OCI-LY1 (cell line): ENCODE data around the gene COPB1.

Experiments
- H2AFZ ChIP-seq: fragments of 200-600 bp; sonication (generic), shearing (Covaris generic); 2 replicates; pipeline ENCODE4 v1.6.0; 2014; ENCODE audit warnings: antibody characterized with exemption, mild to moderate bottlenecking, low read length
- H3F3A ChIP-seq: fragments of 200-600 bp; sonication (generic), shearing (Covaris generic); 2 replicates; pipeline ENCODE4 v1.6.0; 2014; ENCODE audit warnings: mild to moderate bottlenecking, antibody characterized with exemption, low read length, moderate library complexity; ENCODE audit not compliant: insufficient read depth
- H3K27ac ChIP-seq: fragments of 200-600 bp; sonication (generic); 2 replicates; pipeline ENCODE4 v1.5.1; 2014; ENCODE audit warnings: low read length, mixed run types, mild to moderate bottlenecking, low read depth; ENCODE audit not compliant: poor library complexity, severe bottlenecking
- H3K27me3 ChIP-seq: fragments of 200-600 bp; sonication (generic); 2 replicates; pipeline ENCODE4 v1.6.0; 2014; ENCODE audit warnings: antibody characterized with exemption, mild to moderate bottlenecking, low read length, moderate library complexity; ENCODE audit not compliant: insufficient read depth
- H3K36me3 ChIP-seq: fragments of 200-600 bp; sonication (generic); 2 replicates; pipeline ENCODE4 v1.6.1; 2014; ENCODE audit warnings: mild to moderate bottlenecking, antibody characterized with exemption, low read length, moderate library complexity, mixed read lengths; ENCODE audit not compliant: insufficient read depth
- H3K4me1 ChIP-seq: fragments of 200-600 bp; sonication (generic); 2 replicates; pipeline ENCODE4 v1.5.1; 2014; ENCODE audit warnings: mild to moderate bottlenecking, low read length, moderate library complexity; ENCODE audit not compliant: insufficient read depth, severe bottlenecking
- H3K4me2 ChIP-seq: fragments of 200-600 bp; sonication (generic), shearing (Covaris generic); 2 replicates; pipeline ENCODE4 v1.6.1; 2014; ENCODE audit warnings: low read length
- H3K4me3 ChIP-seq: fragments of 200-600 bp; sonication (generic); 2 replicates; pipeline ENCODE4 v1.5.1; 2014; ENCODE audit warnings: low read length, low read depth, mild to moderate bottlenecking, mixed read lengths; ENCODE audit not compliant: poor library complexity, severe bottlenecking
- H3K79me2 ChIP-seq: fragments of 200-600 bp; shearing (Covaris generic); 2 replicates; pipeline ENCODE4 v1.6.1; 2016; ENCODE audit warnings: mixed run types, low read length, mixed read lengths; ENCODE audit not compliant: insufficient read depth
- H3K9ac ChIP-seq: fragments of 200-600 bp; sonication (generic), shearing (Covaris generic); 2 replicates; pipeline ENCODE4 v1.6.1; 2014; ENCODE audit warnings: mild to moderate bottlenecking, low read length, mixed read lengths
- H3K9me2 ChIP-seq: fragments of 200-600 bp; sonication (generic), shearing (Covaris generic); 2 replicates; pipeline ENCODE4 v1.6.1; 2014; ENCODE audit warnings: low read depth, mild to moderate bottlenecking, low read length, mixed read lengths
- H3K9me3 ChIP-seq: fragments of 200-600 bp; shearing (Covaris generic); 2 replicates; pipeline ENCODE4 v1.6.1; 2014; ENCODE audit warnings: low read length, mixed read lengths
- H4K20me1 ChIP-seq: fragments of 200-600 bp; sonication (generic), shearing (Covaris generic); 2 replicates; pipeline ENCODE4 v1.6.0; 2016; ENCODE audit warnings: mild to moderate bottlenecking, low read length; ENCODE audit not compliant: insufficient read depth
- EZH2 ChIP-seq: fragments of 200-600 bp; sonication (generic), shearing (Covaris generic); IDR thresholded peaks from 2 replicates; pipeline ENCODE4 v1.8.0; 2017; ENCODE audit warnings: borderline replicate concordance, mixed run types, mild to moderate bottlenecking, antibody characterized with exemption, low read length, moderate library complexity, mixed read lengths
- TF ChIP-seq, protein P1 (sequence below): fragments of 200-600 bp; sonication (generic), shearing (Covaris generic); IDR thresholded peaks from 2 replicates; pipeline ENCODE4 v1.5.1; 2017; ENCODE audit warnings: mild to moderate bottlenecking, antibody characterized with exemption, low read length, moderate library complexity, mixed read lengths

Gene COPB1

DNA sequence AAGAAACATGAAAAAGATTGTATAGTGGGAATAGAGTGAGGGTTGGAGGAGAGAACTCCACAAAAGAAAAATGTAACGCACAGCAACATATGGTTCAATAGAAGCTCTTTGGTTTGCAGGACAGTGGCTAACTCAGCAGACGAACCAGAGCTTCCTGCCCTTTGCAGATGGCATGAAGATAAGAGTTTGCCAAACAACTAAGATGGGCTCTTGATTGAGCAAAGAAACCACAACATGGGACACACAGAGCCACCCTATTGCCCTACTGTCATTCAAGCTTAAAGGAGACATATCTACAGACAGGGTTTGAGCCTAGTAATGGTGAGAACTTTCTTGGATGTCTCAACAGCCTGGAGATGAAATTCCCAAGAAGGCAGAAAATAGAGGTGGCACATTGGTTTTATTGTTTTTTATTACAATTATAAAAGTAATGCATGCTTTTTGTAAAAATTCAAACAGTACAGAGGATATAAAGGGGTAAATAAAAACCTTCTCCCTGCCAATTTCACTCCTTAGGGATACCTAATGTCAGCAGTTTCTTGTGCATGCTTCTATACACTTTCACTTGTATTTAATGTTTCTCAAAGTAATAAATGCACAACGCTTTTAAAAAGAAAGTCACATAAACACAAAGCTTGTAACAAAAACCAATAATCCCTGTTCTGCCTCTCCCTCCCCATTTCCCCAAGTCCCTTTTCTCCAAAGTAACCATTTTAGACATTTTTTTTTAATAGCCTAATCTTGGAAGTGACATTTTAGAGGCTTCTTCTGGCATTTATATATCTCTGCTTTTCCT lies 63.7 kb downstream of the COPB1 start:
- Histone ChIP-seq H3F3A (no peaks in the 10 kb centered on the region), H4K20me1 (no peaks in the 10 kb centered on the region), H3K9me2 (no peaks in the 10 kb centered on the region), H3K36me3 (no peaks in the 10 kb centered on the region), H3K9me3 (no peaks in the 10 kb centered on the region), H3K9ac (no peak overlapping the region), H3K27me3 (0 out of 2 replicates have a peak, but pooled peaks cover 3% of the 10 kb centered on the region), H3K4me2 (no peak overlapping the region), H3K27ac (no peak overlapping the region), H3K4me1 (no peaks in the 10 kb centered on the region), H2AFZ (no peak overlapping the region), H3K79me2 (no peaks in the 10 kb centered on the region), H3K4me3 (no peak overlapping the region)
- TF ChIP-seq, protein P1, sequence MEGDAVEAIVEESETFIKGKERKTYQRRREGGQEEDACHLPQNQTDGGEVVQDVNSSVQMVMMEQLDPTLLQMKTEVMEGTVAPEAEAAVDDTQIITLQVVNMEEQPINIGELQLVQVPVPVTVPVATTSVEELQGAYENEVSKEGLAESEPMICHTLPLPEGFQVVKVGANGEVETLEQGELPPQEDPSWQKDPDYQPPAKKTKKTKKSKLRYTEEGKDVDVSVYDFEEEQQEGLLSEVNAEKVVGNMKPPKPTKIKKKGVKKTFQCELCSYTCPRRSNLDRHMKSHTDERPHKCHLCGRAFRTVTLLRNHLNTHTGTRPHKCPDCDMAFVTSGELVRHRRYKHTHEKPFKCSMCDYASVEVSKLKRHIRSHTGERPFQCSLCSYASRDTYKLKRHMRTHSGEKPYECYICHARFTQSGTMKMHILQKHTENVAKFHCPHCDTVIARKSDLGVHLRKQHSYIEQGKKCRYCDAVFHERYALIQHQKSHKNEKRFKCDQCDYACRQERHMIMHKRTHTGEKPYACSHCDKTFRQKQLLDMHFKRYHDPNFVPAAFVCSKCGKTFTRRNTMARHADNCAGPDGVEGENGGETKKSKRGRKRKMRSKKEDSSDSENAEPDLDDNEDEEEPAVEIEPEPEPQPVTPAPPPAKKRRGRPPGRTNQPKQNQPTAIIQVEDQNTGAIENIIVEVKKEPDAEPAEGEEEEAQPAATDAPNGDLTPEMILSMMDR, result no peak
- TF ChIP-seq EZH2, result no peak

DNA sequence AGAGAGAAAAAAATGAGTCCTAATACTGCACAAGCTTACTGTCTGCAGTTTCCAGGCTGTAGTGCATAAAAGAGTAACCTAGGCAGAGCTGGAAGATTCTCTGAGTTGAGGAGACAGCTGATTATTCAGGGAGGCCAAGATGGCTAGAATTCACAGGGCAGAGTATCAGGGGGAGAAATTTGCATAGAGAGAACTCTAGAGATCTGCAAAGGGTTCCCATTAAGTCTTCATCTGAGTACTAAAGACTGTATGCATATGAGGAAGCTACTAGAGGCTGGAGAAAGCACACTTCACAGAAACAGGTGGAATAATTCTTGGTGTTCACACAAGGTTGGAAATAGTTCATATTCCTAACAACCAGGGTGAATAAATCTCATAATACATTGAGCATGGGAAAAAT lies 74.0 kb downstream of the COPB1 start:
- Histone ChIP-seq H3K9me3 (no peaks in the 10 kb centered on the region), H3K9me2 (no peaks in the 10 kb centered on the region), H3K27me3 (no peaks in the 10 kb centered on the region), H3K79me2 (no peaks in the 10 kb centered on the region), H3K4me2 (no peak overlapping the region), H3K36me3 (no peaks in the 10 kb centered on the region), H3F3A (no peaks in the 10 kb centered on the region), H3K4me3 (no peak overlapping the region), H3K4me1 (no peaks in the 10 kb centered on the region), H4K20me1 (no peaks in the 10 kb centered on the region), H3K27ac (no peak overlapping the region), H3K9ac (no peak overlapping the region), H2AFZ (no peak overlapping the region)
- TF ChIP-seq, protein P1, result no peak
- TF ChIP-seq EZH2, result no peak

DNA sequence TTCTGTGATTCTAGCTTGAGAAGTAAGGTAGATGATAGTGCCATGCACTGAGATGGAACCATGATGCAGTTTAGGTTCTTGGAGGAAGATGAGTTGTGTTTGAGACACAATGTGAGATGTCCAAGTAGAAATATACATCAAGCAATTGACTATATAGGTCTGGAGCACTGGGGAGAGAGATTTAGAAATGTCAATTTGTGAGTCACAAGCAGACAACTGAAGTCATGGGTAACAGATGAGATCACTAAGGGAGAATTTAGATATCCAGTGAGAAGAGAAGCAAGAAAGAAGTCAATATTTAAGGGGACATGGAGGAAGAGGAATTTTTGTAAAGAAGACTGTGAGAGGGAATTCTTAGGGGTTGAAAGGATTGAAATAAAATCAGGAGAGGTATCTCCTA lies 75.5 kb downstream of the COPB1 start:
- Histone ChIP-seq H3K4me3 (no peak overlapping the region), H3K4me1 (no peaks in the 10 kb centered on the region), H3K36me3 (no peaks in the 10 kb centered on the region), H3K27ac (no peak overlapping the region), H3K79me2 (no peaks in the 10 kb centered on the region), H3K4me2 (no peak overlapping the region), H4K20me1 (no peaks in the 10 kb centered on the region), H3F3A (no peaks in the 10 kb centered on the region), H3K27me3 (no peaks in the 10 kb centered on the region), H3K9me2 (no peaks in the 10 kb centered on the region), H2AFZ (no peak overlapping the region), H3K9me3 (no peaks in the 10 kb centered on the region), H3K9ac (no peak overlapping the region)
- TF ChIP-seq EZH2, result no peak
- TF ChIP-seq, protein P1, result no peak
